K562 (cell line): ENCODE results near the gene KCNMB4. TPM values are rescaled to one million over a fixed set of nuclear protein-coding genes. Genes with fewer than 3 reads are reported as not detected.

ENCODE experiments used
- ATAC-seq: fragments of 200-7000 bp; cut with Tn5 transposase; 3 replicates; pipeline ENCODE4 v1.9.1; 2020; ENCODE audit warnings: moderate library complexity
- BruUV-seq: library from RNA; stranded (reverse); fragments of 400-500 nt; replicated peaks from 2 replicates; lab custom pipeline; 2021; lab: Mats Ljungman, UMichigan
- CTCF ChIA-PET: fragments of 300-600 bp; formaldehyde crosslinking; extraction: SDS; loops from one replicate; lab custom pipeline; 2021; ENCODE audit warnings: low intra/inter-chr PET ratio; lab: Yijun Ruan, JAX
- POLR2A ChIA-PET: fragments of 300-600, 350-650 bp; sonication (Branson Sonifier 250); formaldehyde crosslinking; extraction: SDS; loops from one replicate; lab custom pipeline; 2021; ENCODE audit warnings: antibody characterized with exemption, inconsistent platforms; lab: Yijun Ruan, JAX
- DNase-seq, 4 experiments: peaks; one replicate each; pipeline versions ENCODE4 v3.0.0 to v3.0.0-alpha.2; 2011 to 2018; ENCODE audit warnings: low spot score in 3 of 4, mixed read lengths in 3 of 4; ENCODE audit errors: extremely low read depth in 1 of 4
- FAIRE-seq: peaks from 2 replicates; lab custom pipeline; 2011; peaks lifted over from hg19 to GRCh38; lab: Jason Lieb, UNC
- H2AFZ ChIP-seq: 2 replicates; pipeline ENCODE4 v1.6.0; 2011; ENCODE audit warnings: low read depth, low read length, control low read depth, inconsistent platforms
- H3K27ac ChIP-seq: fragments of 200-600 bp; 3 replicates; pipeline ENCODE4 v1.8.0; 2011; ENCODE audit warnings: low read depth, mild to moderate bottlenecking, control low read depth, inconsistent platforms, low read length, moderate library complexity, mixed read lengths; ENCODE audit errors: extremely low read depth
- H3K27me3 ChIP-seq, 2 experiments: fragments of 300-600 bp in 1 of 2; 2 replicates in 1 of 2; 3 replicates in 1 of 2; pipeline versions ENCODE4 v1.6.0 to v1.8.0; 2011; ENCODE audit warnings: inconsistent platforms in 2 of 2, low read length in 2 of 2, mild to moderate bottlenecking in 1 of 2, mixed read lengths in 1 of 2, moderate library complexity in 1 of 2; ENCODE audit not compliant: control insufficient read depth in 2 of 2, insufficient read depth in 2 of 2
- H3K36me3 ChIP-seq: fragments of 300-600 bp; 3 replicates; pipeline ENCODE4 v1.8.0; 2011; ENCODE audit warnings: mild to moderate bottlenecking, low read length, inconsistent platforms; ENCODE audit not compliant: control insufficient read depth, insufficient read depth
- H3K4me1 ChIP-seq, 2 experiments: fragments of 200-600 bp in 1 of 2; replicated peaks in 1 of 2; 2 replicates in 1 of 2; 3 replicates in 1 of 2; pipeline versions ENCODE4 v1.5.1 to v1.8.0; 2011; ENCODE audit warnings: inconsistent platforms in 2 of 2, low read length in 2 of 2, mild to moderate bottlenecking in 1 of 2, mixed read lengths in 1 of 2, moderate library complexity in 1 of 2; ENCODE audit not compliant: control insufficient read depth in 2 of 2, insufficient read depth in 2 of 2
- H3K4me2 ChIP-seq: 2 replicates; pipeline ENCODE4 v1.6.1; 2011; ENCODE audit warnings: low read length, control low read depth, inconsistent platforms, mixed read lengths; ENCODE audit not compliant: insufficient read depth
- H3K4me3 ChIP-seq: fragments of 200-600 bp; sonication (generic), shearing (Covaris generic); 2 replicates; pipeline ENCODE4 v1.5.1; 2016; ENCODE audit warnings: control low read depth, inconsistent platforms
- H3K79me2 ChIP-seq: fragments of 200-600 bp; 3 replicates; pipeline ENCODE4 v1.8.0; 2011; ENCODE audit warnings: low read length, inconsistent platforms; ENCODE audit not compliant: control insufficient read depth, insufficient read depth
- H3K9ac ChIP-seq, 2 experiments: 2 replicates each; pipeline versions ENCODE4 v1.6.0 to v1.6.1; 2011; ENCODE audit warnings: low read depth in 2 of 2, low read length in 2 of 2, control low read depth in 1 of 2, inconsistent platforms in 1 of 2, mild to moderate bottlenecking in 1 of 2, mixed read lengths in 1 of 2; ENCODE audit not compliant: insufficient read depth in 1 of 2
- H3K9me1 ChIP-seq: one replicate; pipeline ENCODE4 v1.6.0; 2011; ENCODE audit warnings: inconsistent platforms, mild to moderate bottlenecking, low read length, moderate library complexity; ENCODE audit not compliant: control insufficient read depth, insufficient read depth
- H3K9me3 ChIP-seq: replicated peaks from 2 replicates; pipeline ENCODE4 v1.5.1; 2011; ENCODE audit warnings: low read depth, low read length, inconsistent platforms; ENCODE audit not compliant: control insufficient read depth, insufficient read depth
- H4K20me1 ChIP-seq: replicated peaks from 2 replicates; pipeline ENCODE4 v1.6.1; 2011; ENCODE audit warnings: low read length, inconsistent platforms, mixed read lengths; ENCODE audit not compliant: control insufficient read depth, insufficient read depth
- FOXP1 ChIP-seq: sonication (generic); formaldehyde crosslinking; IDR thresholded peaks from 2 replicates; pipeline ENCODE4 v1.8.0; 2022; ENCODE audit warnings: mild to moderate bottlenecking, missing genetic modification reagents
- HDAC8 ChIP-seq: fragments of 450-650 bp; IDR thresholded peaks from 2 replicates; pipeline ENCODE4 v1.6.1; 2016; ENCODE audit warnings: mild to moderate bottlenecking, missing genetic modification characterization, moderate library complexity, missing compliant biosample characterization
- KDM2B ChIP-seq: fragments of 250-450 bp; sonication (Bioruptor Pico); IDR thresholded peaks from 2 replicates; pipeline ENCODE4 v1.8.0; 2021; ENCODE audit warnings: mild to moderate bottlenecking, moderate library complexity
- KLF16 ChIP-seq: IDR thresholded peaks from 2 replicates; pipeline ENCODE4 v1.6.1; 2016; ENCODE audit warnings: antibody characterized with exemption
- MAFG ChIP-seq: fragments of 450-650 bp; conservative IDR thresholded peaks from 2 replicates; pipeline ENCODE4 v1.6.1; 2016; ENCODE audit warnings: missing genetic modification characterization, missing compliant biosample characterization
- RBBP5 ChIP-seq: fragments of 200-600 bp; sonication (generic); IDR thresholded peaks from 2 replicates; pipeline ENCODE4 v1.6.1; 2012; ENCODE audit warnings: borderline replicate concordance, mild to moderate bottlenecking, low read length, control low read depth, inconsistent platforms; ENCODE audit not compliant: insufficient read depth, poor library complexity, severe bottlenecking
- RFX7 ChIP-seq: fragments of 250-450 bp; sonication (Bioruptor Pico); IDR thresholded peaks from 2 replicates; pipeline ENCODE4 v1.5.1; 2021; ENCODE audit warnings: mild to moderate bottlenecking
- SETDB1 ChIP-seq: IDR thresholded peaks from one replicate; pipeline ENCODE4 v1.6.1; 2012; ENCODE audit warnings: low read length, control low read depth, inconsistent platforms
- TAL1 ChIP-seq: fragments of 450-650 bp; IDR thresholded peaks from 2 replicates; pipeline ENCODE4 v1.6.1; 2016; ENCODE audit warnings: mild to moderate bottlenecking
- XRCC3 ChIP-seq: fragments of 450-650 bp; IDR thresholded peaks from 2 replicates; pipeline ENCODE4 v1.6.1; 2017; ENCODE audit warnings: mild to moderate bottlenecking, moderate library complexity
- ZNF24 ChIP-seq: fragments of 450-650 bp; IDR thresholded peaks from 2 replicates; pipeline ENCODE4 v1.6.1; 2016
- ZNF3 ChIP-seq: fragments of 250-450 bp; sonication (Bioruptor Pico); IDR thresholded peaks from 2 replicates; pipeline ENCODE4 v1.5.0; 2021; ENCODE audit warnings: mild to moderate bottlenecking, moderate library complexity
- ZNF668 ChIP-seq: fragments of 250-450 bp; sonication (Bioruptor Pico); IDR thresholded peaks from 2 replicates; pipeline ENCODE4 v1.8.0; 2022; ENCODE audit warnings: mild to moderate bottlenecking, inconsistent platforms
- in situ Hi-C: fragments of 300-500 bp; cut with MboI; formaldehyde crosslinking; loops from 4 replicates; pipeline ENCODE4 v1.15.0; 2018; ENCODE audit warnings: inconsistent platforms, mixed read lengths
- intact Hi-C: fragments of 100-400 bp; cut with micrococcal nuclease; formaldehyde crosslinking; loops from 2 replicates; pipeline ENCODE4 v1.14.2; 2022
- polyA plus RNA-seq, 8 experiments: library from polyadenylated mRNA; depleted of rRNA in 4 of 8; stranded (reverse) in 5 of 8; unstranded in 3 of 8; fragments of >200 nt; fragmentation: Nextera tagmentation in 2 of 8; fragmentation: Illumina TruSeq in 1 of 8; extraction: Ambion mirVana in 2 of 8; extraction: Trizol in 1 of 8; gene quantifications; 2 replicates each; pipeline versions ENCODE4 v1.2.1 to v1.2.3, GENCODE V29; 2011 to 2014; ENCODE audit warnings: inconsistent platforms in 1 of 8, missing spikeins in 1 of 8
- total RNA-seq, 7 experiments: library from RNA; depleted of rRNA in 6 of 7; stranded (reverse); fragments of >200 nt in 6 of 7; fragmentation: Illumina TruSeq in 2 of 7; extraction: Trizol in 2 of 7; gene quantifications; 2 replicates each; pipeline versions ENCODE4 v1.2.1 to v1.2.3, GENCODE V29; 2011 to 2021; ENCODE audit warnings: low replicate concordance in 1 of 7
- TF ChIP-seq, protein P1 (sequence below): fragments of 200-400 bp; formaldehyde crosslinking; IDR thresholded peaks from 2 replicates; pipeline ENCODE4 v1.6.1; 2017; ENCODE audit warnings: mild to moderate bottlenecking, low read depth, low read length, moderate library complexity
- TF ChIP-seq, protein P2 (sequence below): sonication (generic); formaldehyde crosslinking; IDR thresholded peaks from 2 replicates; pipeline ENCODE4 v1.8.0; 2022; ENCODE audit warnings: mild to moderate bottlenecking, low read depth, missing genetic modification reagents

The KCNMB4 gene
- total and polyA plus RNA-seq, 9 of the 15 experiments (the other 6 are each of a cell fraction or from before 2014, with no cell fraction given), result 0.01 to 0.14 (median 0.06) TPM; not detected in 1

- TF ChIP-seq TAL1, result no peak
These were observed 35.9 kb upstream of the KCNMB4 start (continued) for GRCh38 chr12:70330158-70330557.

DNA sequence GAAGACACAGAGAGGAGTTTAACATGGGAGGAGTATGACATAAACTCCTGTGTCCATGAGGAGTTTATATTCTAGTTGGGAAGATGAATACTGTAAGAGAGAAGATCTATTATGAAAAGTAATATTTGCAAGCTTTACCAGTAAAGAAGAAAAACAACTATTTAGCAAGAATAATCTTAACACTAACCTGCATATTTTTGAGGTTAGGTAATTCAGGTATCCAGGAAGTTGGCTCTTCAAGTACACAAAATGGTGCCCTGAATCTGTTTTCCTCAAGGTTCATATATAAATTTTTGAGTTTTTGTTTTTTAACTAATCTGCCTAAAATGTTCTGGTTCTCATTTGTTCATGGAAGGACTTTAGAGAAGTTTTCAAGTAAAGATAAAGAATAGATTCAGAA lies 33.9 kb upstream of the KCNMB4 start:
- intact Hi-C loops (no loop called here), in situ Hi-C loops (no loop called here)
- TF ChIP-seq KDM2B (CRISPR knock-in tag), result no peak
- TF ChIP-seq HDAC8 (tag), result no peak
- no peak for TF ChIP-seq ZNF24
- no peak for TF ChIP-seq FOXP1 (CRISPR knock-in tag)
- TF ChIP-seq RBBP5, result no peak
- no peak for TF ChIP-seq KLF16
- TF ChIP-seq, protein P1, sequence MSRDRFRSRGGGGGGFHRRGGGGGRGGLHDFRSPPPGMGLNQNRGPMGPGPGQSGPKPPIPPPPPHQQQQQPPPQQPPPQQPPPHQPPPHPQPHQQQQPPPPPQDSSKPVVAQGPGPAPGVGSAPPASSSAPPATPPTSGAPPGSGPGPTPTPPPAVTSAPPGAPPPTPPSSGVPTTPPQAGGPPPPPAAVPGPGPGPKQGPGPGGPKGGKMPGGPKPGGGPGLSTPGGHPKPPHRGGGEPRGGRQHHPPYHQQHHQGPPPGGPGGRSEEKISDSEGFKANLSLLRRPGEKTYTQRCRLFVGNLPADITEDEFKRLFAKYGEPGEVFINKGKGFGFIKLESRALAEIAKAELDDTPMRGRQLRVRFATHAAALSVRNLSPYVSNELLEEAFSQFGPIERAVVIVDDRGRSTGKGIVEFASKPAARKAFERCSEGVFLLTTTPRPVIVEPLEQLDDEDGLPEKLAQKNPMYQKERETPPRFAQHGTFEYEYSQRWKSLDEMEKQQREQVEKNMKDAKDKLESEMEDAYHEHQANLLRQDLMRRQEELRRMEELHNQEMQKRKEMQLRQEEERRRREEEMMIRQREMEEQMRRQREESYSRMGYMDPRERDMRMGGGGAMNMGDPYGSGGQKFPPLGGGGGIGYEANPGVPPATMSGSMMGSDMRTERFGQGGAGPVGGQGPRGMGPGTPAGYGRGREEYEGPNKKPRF, result no peak
- TF ChIP-seq, protein P2, sequence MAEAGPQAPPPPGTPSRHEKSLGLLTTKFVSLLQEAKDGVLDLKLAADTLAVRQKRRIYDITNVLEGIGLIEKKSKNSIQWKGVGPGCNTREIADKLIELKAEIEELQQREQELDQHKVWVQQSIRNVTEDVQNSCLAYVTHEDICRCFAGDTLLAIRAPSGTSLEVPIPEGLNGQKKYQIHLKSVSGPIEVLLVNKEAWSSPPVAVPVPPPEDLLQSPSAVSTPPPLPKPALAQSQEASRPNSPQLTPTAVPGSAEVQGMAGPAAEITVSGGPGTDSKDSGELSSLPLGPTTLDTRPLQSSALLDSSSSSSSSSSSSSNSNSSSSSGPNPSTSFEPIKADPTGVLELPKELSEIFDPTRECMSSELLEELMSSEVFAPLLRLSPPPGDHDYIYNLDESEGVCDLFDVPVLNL (CRISPR knock-in tag), result no peak
- no peak for TF ChIP-seq SETDB1
- TF ChIP-seq ZNF668, result no peak
- no peak for TF ChIP-seq MAFG (tag)
- no peak for TF ChIP-seq XRCC3
- no peak for TF ChIP-seq RFX7
- no peak for TF ChIP-seq ZNF3
- Histone ChIP-seq H3K27ac (no peak overlapping the region), H3K4me3 (no peak overlapping the region), H3K9me3 (0 out of 2 replicates have a peak, but pooled peaks cover 1% of the 10 kb centered on the region), H4K20me1 (no peaks in the 10 kb centered on the region), H3K4me1 (no peaks in the 10 kb centered on the region), H3K36me3 (peaks cover 26% of the 10 kb centered on the region; the same call in 2 of the 3 replicates), H3K4me2 (no peak overlapping the region), H3K9me1 (no peaks in the 10 kb centered on the region), H2AFZ (no peak overlapping the region), H3K79me2 (peaks cover 2% of the 10 kb centered on the region; the same call in 2 of the 3 replicates), H3K27me3 (no peaks in the 10 kb centered on the region), H3K9ac (no peak overlapping the region)
- FAIRE-seq, result no peak
- ChIA-PET POLR2A (no interaction called here), CTCF (no interaction called here)
- DNase-seq, result no peak
- ATAC-seq, result no peak
- BruUV-seq, result no TSS peak
